NCI-H1694 treated with DMSO at 0.1 percent for 48 hours (cell line): Measurements from ENCODE around the gene MTREX.

ENCODE experiments used
- DNase-seq: peaks from one replicate; lab custom pipeline; 2025; lab: John Stamatoyannopoulos, UW

Gene MTREX

DNA sequence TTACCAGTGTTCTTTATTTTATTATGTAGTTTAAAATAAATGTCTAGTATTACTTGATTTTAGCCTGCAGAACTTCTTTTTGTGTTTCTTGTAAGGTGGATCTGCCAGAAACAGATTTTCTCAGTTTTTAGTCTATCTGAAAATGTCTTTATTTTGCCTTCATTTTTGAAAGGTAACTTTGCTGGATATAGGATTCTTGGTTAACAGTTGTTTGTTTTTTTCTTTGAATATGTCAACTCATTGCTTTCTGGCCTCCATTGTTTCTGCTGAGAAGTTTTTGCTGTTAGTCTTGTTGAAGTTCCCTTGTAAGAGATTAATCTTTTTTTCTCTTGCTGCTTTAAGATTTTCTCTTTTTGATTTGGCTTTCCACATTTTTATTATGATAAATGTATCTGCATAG, 75.5 kb downstream of the MTREX start:
- no peak for DNase-seq

DNA sequence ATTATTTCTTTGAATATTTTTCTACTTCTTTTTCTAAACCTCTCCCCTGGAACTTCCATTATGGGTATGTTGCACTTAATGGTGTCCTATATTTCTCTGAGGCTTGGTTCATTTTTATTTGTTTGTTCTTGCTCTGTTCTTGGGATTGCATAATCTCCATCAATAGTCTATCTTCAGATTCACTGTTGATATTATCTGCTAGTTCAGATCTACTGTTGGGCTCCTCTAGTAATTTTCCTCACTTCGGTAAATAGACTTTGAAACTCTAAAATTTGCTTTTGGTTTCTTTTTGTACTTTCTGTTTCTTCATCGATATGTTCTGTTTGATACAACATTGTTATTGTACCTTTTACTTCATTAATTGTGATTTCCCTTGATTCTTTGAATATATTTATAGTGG, 76.3 kb downstream of the MTREX start:
- DNase-seq = no peak

DNA sequence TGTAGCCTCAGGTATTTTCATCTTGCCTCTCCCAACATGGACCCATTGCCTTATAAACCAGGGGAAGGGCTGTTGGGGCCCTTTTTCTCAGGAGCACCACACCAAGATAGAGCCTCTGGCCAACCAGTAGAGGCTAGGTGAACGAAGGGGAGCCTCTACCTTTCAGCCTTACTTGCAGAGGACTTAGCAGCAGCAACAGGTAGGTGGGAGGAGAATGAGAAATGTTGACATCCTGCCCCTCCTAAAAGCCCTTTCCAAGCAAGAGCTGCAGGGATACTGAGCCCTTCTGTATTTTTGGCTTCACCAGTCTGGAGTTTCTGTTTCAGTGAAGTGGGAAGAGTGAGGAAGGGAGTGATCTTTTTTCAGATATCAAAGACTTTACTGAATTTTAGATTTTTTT, 77.4 kb downstream of the MTREX start:
- DNase-seq = no peak

GRCh38 chr5:55385846-55386245, 78.1 kb downstream of the MTREX start:
- no peak for DNase-seq

- no peak for DNase-seq
Observed at GRCh38 chr5:55386356-55386755, 78.6 kb downstream of the MTREX start.

DNA sequence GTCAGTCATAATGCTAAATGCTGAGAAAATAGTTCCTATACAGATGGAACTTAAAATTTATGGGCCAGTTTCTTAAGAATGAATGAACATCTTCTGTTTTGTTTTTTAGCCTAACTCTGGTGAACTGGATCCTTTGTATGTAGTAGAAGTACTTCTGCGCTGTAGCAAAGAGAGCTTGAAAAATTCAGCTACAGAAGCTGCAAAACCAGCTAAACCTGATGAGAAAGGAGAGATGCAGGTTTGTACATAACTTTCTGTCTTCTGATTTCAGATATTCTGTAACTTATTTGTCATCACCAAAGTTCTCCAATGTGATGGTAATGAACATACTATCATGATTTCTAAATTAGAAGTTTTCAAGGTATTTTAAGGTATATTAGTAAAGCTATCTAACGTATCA, 80.1 kb downstream of the MTREX start:
- DNase-seq = no peak

DNA sequence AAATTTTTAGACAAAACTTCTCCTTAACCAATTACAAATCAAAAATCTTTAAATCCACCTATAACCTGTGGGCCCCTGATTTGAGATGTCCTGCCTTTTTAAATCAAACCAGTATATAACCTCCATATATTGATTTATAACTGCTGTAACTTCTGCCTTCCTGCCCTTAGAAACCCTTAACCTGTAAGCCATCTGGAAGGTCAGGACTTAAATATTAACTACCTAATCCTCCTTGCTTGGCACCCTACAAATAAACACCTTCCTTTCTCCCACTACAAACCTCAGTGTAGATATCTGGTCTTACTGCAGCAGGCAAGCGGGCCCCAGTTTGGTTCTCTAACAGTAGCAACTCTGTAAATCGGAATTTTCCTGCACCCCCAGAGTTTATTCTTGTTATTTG, 83.9 kb downstream of the MTREX start:
- DNase-seq = no peak

GRCh38 chr5:55392669-55393068, 84.9 kb downstream of the MTREX start:
- DNase-seq = no peak

DNA sequence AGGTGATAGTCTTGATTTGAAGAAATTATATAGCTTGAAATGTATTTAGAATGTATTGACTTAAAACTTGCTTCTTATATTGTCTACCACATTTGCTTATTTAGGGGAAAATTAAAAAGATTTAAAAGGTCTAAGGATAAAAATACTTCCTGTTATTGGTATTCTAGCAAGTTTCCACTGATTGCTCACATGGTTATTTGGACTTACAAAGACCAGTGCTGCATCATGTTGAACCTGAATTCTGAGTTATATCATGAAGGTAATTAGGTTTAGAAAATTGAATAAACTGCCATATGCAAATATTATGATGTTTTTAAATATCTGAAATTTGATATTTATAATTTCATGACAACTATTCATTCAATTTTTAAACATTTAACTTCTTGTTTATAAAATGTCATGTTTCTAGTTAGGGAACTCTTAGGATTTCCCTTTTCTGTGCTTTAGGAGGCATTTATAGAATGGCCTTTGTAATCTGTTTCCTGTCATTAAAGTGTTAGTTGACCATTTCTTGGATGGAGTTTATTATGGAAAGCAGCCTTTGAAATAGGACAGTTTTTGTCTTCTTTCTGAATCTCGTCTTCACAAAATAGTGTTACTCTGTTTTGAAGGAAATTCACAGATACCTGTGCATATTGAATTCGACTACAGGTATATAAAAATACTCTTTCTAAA, 85.8 kb downstream of the MTREX start:
- no peak for DNase-seq

DNA sequence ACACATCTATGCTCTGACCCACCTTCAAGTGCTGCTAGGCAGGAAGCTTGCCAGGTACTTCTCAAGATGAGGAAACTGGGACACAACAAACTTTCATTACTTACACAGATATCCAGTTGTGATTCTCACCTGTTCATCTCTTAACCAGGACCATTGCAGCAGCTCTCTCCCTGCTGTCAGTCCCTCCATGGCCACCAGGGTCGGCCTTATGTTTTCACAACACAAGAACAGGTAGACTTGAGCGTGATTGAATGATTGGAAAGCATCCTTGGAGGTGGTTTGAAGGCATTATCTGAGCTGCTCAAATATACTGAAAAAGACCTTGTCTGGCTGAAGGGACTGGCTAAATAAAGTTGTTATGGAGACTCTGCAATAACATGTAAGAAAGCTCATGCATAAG, 94.4 kb downstream of the MTREX start:
- DNase-seq = no peak

GRCh38 chr5:55406292-55406691, 98.5 kb downstream of the MTREX start:
- DNase-seq = no peak

GRCh38 chr5:55407059-55407684, 99.4 kb downstream of the MTREX start:
- DNase-seq = peak; percentile 53

DNA sequence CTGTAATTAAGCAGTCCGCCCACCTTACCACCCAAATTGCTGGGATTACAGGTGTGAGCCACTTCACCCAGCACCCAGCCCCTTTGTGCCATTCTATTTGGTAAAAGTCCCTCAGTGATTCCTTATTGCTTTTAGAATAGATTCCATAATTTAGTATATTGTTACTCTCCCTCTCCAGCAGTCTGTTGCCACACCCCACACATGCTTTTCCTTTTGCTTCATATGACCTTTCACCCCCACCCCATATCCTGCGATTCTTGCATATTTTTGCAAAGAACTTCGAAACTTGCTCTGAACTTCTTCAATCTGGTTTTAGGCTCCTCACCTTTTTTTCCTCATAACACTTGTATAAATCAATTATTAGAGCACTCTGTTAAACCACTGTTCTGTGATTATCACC, 100.2 kb downstream of the MTREX start:
- no peak for DNase-seq

DNA sequence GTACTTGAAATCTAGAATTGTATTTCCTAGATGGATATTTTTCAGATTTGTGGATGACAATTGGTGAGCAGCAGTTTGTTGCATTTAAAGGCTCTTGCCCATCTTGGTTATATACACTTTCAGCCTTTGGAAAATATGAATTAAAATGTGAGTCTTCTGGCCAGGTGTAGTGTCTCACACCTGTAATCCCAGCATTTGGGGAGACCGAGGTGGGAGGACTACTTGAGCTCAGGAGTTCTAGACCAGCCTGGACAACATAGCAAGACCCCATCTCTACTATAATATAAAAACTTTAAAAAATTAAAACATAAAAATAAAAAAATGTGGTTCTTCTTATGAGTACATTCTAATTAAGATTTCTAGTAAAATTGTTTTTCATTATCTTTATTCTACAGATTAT, 102.0 kb downstream of the MTREX start:
- DNase-seq = no peak

DNA sequence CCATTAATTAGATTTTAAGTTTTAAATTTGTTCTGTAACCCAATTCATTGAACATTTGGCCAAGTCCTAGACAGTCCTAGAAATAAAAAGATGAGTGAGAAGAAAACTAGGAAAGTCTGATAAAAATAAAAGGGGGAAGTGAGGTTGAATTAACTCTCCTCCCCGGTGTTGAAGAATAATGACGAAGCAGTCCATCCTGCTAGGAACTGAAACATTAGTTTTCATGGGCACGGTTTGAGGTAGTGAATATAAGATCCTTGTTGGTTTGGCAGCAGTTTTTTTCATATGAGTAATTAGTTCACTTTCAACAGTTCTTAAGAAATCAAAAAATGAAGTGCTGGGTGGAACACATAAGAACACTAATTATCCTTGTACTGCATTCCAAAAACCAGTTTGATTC, 103.1 kb downstream of the MTREX start:
- DNase-seq = no peak

DNA sequence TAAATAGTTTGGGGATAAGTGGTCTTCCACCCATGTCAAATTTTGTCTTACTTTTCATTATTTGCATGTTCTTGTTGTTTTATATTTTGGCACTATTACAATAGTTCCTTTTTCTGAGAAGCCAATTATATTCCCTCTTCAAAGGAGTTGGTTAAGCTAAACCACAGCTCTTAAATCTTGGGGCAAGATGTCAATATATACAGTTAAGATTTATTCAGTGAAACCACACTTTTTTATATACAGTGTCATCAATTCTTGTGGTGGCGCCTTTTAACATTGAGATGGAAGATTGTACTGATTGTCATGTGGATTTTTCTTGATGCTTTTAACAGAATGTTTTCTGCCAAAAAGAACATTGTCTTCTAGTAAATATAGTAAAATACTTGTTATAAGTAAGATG, 104.1 kb downstream of the MTREX start:
- DNase-seq = no peak

- DNase-seq = no peak
Observed at GRCh38 chr5:55413644-55414043, 105.9 kb downstream of the MTREX start.

DNA sequence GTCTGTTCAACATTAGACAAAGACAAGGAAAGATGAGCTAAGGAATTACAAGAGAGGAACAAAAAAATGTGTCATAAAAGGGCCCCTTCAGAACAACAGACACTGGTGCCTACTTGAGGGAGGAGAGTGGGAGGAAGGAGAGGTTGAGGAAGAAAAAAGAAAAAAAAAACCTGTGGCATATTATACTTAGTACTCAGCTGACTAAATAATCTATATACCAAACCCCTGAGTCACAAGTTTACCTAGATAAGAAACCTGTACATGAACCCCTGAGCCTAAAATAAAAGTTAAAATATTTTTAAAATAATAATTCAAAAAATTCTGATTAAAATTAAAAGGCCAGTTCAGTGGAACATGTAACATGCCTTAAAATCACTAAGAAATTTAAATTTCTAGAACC, 107.3 kb downstream of the MTREX start:
- DNase-seq = no peak

GRCh38 chr5:55416306-55416705, 108.5 kb downstream of the MTREX start:
- DNase-seq = no peak

GRCh38 chr5:55418994-55419968, 111.5 kb downstream of the MTREX start:
- peak; percentile 26 for DNase-seq

DNA sequence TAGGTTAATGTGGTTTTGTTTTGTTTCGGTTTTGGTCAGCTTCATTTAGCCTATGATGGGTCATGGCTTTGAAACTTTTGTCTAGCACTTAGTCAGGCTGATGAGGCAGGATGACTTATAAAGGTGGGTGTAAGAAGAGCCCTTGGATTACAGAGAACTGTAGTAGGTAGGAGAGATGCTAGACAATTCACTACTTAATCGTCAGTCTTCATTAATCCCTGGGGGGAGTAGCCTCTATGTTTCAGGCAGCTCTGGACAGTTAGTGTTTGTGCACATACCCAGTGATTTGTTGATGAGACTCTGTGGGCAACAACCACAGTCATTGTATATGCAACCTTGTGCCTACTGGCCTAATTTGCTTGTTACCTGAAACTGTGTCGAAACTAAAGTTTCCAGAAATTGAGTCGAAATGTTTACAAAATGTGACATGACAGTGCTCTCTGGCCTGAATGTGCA, 113.3 kb downstream of the MTREX start:
- no peak for DNase-seq

- no peak for DNase-seq
Observed at GRCh38 chr5:55426455-55426854, 118.7 kb downstream of the MTREX start.

- DNase-seq = no peak
Observed at GRCh38 chr5:55427157-55427556, 119.4 kb downstream of the MTREX start.
